ENCODE measurements around the gene GSG1L.
"Not testable (repeated sequence)": the region's sequence is repeated elsewhere in the genome, so short reads cannot be mapped to it uniquely, and the experiment has no call there.

Gene GSG1L

GRCh38 chr16:27754788-27755690 lies 308.5 kb downstream of the GSG1L start:
- no peak for DNase-seq (ENCODE audit: low spot score)

- no peak for DNase-seq (ENCODE audit: low spot score)
These were observed 310.0 kb downstream of the GSG1L start for GRCh38 chr16:27753563-27753962.

- DNase-seq (ENCODE audit: low spot score) = no peak
These were observed 311.3 kb downstream of the GSG1L start for GRCh38 chr16:27752241-27752640.

- DNase-seq (ENCODE audit: low spot score) = no peak
These were observed 311.8 kb downstream of the GSG1L start for GRCh38 chr16:27751676-27752075.

- no peak for DNase-seq (ENCODE audit: low spot score)
These were observed 312.3 kb downstream of the GSG1L start for GRCh38 chr16:27751233-27751632.

- DNase-seq (ENCODE audit: low spot score) = no peak
These were observed 313.6 kb downstream of the GSG1L start for GRCh38 chr16:27749946-27750345.

- no peak for DNase-seq (ENCODE audit: low spot score)
These were observed 314.0 kb downstream of the GSG1L start for GRCh38 chr16:27749547-27749875.

- DNase-seq (ENCODE audit: low spot score) = peak; percentile 44
These were observed 314.5 kb downstream of the GSG1L start for GRCh38 chr16:27748868-27749546.

GRCh38 chr16:27747946-27748345 lies 315.6 kb downstream of the GSG1L start:
- no peak for DNase-seq (ENCODE audit: low spot score)

- no peak for DNase-seq (ENCODE audit: low spot score)
These were observed 317.2 kb downstream of the GSG1L start for GRCh38 chr16:27746076-27746855.

GRCh38 chr16:27745348-27745747 lies 318.2 kb downstream of the GSG1L start:
- DNase-seq (ENCODE audit: low spot score) = no peak

GRCh38 chr16:27743963-27744362 lies 319.6 kb downstream of the GSG1L start:
- no peak for DNase-seq (ENCODE audit: low spot score)

GRCh38 chr16:27743001-27743400 lies 320.5 kb downstream of the GSG1L start:
- not testable (repeated sequence) for DNase-seq (ENCODE audit: low spot score)

- no peak for DNase-seq (ENCODE audit: low spot score)
These were observed 321.2 kb downstream of the GSG1L start for GRCh38 chr16:27742333-27742732.

- DNase-seq (ENCODE audit: low spot score) = no peak
These were observed 322.9 kb downstream of the GSG1L start for GRCh38 chr16:27740496-27741201.

- DNase-seq (ENCODE audit: low spot score) = no peak
These were observed 323.7 kb downstream of the GSG1L start for GRCh38 chr16:27739606-27740357.

- DNase-seq (ENCODE audit: low spot score) = no peak
These were observed 324.9 kb downstream of the GSG1L start for GRCh38 chr16:27738596-27738995.
